M059J (cell line): Measurements from ENCODE around the gene BMAL1. TPM values are rescaled to one million over a fixed set of nuclear protein-coding genes. Genes with fewer than 3 reads are reported as not detected.
"Not testable (repeated sequence)": the region's sequence is repeated elsewhere in the genome, so short reads cannot be mapped to it uniquely, and the experiment has no call there.

ENCODE experiments used
- DNase-seq: peaks from one replicate; pipeline ENCODE4 v3.0.0-alpha.2; 2012; ENCODE audit warnings: low read depth
- total RNA-seq: library from RNA; depleted of rRNA; stranded (reverse); fragments of >200 nt; shearing (Covaris generic); gene quantifications from 2 replicates; pipeline ENCODE4 v1.2.3, GENCODE V29; 2014; rRNA removed

The BMAL1 gene
- 27.9 and 34.0 TPM in 2 replicates for total RNA-seq

- peak; percentile 50 for DNase-seq
Measured at GRCh38 chr11:13277768-13278608, at the start of gene BMAL1. TSS of gene BMAL1 (plus strand) at chr11:13277790. CDS start at chr11:13354309, 76,519 bp downstream.

GRCh38 chr11:13228572-13228971 lies 49.0 kb upstream of the BMAL1 start:
- no peak for DNase-seq

DNA sequence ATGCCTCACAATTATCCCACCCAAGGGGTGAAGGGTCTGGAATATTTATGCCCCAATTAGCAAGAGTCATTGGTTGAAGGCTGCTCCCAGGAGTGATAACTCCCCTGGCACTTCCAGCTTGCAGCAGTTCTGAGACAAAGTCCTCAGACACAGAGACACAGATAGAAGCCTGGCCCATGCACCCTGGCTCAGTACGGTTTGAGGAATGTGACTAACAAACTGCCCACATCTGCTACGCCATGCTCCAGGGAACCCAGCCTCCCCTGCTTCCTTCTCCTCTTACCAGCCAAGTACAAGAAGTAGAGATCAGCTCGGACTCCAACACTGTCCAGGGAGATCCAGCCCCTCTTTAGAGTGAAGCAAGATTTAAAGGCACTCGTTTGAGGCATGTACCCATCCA lies 48.5 kb upstream of the BMAL1 start:
- no peak for DNase-seq

GRCh38 chr11:13229711-13230318 lies 47.8 kb upstream of the BMAL1 start:
- DNase-seq: no peak

- DNase-seq: no peak
Measured at GRCh38 chr11:13233173-13233745, 44.3 kb upstream of the BMAL1 start.

DNA sequence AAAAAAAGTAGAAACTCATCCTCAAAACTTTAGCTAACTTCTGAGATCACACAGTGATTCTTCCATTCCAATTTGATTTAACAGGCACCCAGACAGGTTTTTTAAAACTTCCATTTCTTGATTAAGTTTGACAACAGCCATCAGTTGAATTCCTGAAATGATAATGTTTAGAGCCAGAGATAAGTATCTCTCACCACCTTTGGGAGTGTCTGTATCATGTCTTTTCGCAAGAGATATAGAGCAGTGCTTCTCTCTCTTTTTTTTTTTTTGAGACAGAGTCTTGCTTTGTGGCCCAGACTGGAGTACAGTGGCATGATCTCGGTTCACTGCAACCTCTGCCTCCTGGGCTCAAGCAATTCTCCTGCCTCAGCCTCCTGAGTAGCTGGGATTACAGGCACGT lies 41.7 kb upstream of the BMAL1 start:
- DNase-seq: no peak

- no peak for DNase-seq
Measured at GRCh38 chr11:13236626-13237025, 41.0 kb upstream of the BMAL1 start.

DNA sequence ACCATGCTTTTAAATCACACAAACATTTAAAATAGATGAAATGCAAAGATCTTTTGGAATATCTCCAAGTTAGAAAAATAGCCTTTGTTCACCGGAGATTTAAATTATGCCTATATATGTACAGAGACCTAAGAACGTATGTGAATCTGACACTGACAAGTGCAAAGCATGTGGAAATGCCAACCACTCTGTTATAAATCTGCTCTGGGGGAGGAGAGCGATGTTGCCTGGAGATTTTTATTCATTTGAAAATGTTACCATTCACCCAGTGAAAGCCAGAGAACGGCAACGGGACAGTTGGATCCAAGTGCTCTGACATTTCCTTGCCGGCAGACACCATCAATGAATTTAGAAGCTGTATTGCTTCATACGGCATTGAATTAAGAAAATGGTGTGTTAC lies 39.8 kb upstream of the BMAL1 start:
- no peak for DNase-seq

DNA sequence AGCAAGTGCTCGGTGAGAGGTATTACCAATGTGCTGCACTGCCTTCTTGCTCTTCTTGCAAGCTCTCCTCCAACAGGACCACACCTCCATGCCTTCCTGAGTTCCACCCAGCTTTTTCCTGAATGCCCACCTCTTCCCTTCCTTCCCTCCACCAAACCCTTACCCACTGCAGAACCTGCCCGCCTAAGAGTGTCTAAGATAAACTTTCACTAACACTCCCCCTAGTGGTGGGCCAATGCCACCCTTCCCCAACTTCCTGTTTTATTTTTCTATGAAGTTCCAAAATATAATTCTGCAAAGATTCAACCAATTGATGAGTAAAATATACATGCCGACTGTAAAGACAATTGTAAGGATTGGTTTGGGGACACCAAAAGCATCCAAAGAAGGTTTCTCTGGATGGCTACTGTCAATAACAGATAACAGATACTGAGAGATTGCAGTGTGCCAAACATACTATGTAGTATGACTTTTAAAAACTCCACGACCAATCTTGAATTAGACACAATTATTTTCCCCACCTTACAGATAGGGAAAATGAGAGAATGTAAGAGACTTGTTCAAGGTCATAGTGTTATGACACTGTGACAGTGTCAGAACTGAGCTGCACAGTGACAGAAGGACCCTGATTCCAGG lies 38.6 kb upstream of the BMAL1 start:
- peak; percentile 65 for DNase-seq

DNA sequence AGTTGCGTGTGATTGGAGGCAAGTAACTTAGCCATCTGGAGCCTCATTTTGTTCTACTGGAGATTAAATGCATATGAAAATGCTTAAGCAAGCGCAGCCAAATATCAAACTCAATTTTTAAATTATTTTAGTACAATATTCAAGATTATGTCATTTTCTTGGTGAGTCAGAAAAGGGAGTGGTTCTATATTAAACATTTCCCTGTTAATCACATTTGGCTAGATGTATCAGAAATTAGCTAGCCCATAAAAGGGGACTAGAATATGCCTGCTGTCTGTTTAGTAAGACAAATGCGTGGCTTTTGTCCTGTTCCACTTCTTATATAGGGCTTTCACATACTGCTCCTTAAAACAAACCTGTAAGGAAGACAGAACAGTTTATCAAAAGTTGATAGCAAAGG lies 35.0 kb upstream of the BMAL1 start:
- no peak for DNase-seq

- DNase-seq: no peak
Measured at GRCh38 chr11:13247606-13248296, 29.8 kb upstream of the BMAL1 start.

- DNase-seq: no peak
Measured at GRCh38 chr11:13249177-13249576, 28.4 kb upstream of the BMAL1 start.

- DNase-seq: peak; percentile 8
Measured at GRCh38 chr11:13249992-13250391, 27.6 kb upstream of the BMAL1 start.

- DNase-seq: no peak
Measured at GRCh38 chr11:13251966-13252365, 25.6 kb upstream of the BMAL1 start.

GRCh38 chr11:13252438-13252837 lies 25.2 kb upstream of the BMAL1 start:
- DNase-seq: no peak

GRCh38 chr11:13256216-13256615 lies 21.4 kb upstream of the BMAL1 start:
- DNase-seq: no peak

GRCh38 chr11:13258061-13258460 lies 19.5 kb upstream of the BMAL1 start:
- not testable (repeated sequence) for DNase-seq

GRCh38 chr11:13258855-13259254 lies 18.7 kb upstream of the BMAL1 start:
- DNase-seq: no peak

DNA sequence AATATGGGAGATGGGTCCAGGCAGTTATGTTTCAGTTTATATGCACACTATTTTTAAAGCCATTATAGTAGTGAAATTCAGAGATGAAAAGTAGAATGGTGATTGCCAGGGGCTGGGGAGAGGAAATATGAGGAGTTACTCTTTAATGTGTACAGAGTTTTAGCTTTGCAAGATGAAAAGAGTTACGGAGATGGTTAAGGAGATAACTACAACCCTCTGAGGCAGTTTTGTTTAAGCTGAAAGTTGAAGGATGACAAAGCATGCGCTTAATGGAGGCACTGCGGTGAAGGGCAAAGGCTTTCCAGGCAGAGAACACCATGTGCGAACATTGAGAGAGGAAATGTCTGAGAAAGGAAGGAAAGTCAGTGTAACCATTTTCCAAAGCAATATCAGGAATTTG lies 18.2 kb upstream of the BMAL1 start:
- no peak for DNase-seq

GRCh38 chr11:13260201-13260962 lies 17.2 kb upstream of the BMAL1 start:
- peak; percentile 55 for DNase-seq

- DNase-seq: peak; percentile 76
Measured at GRCh38 chr11:13260963-13261588, 16.5 kb upstream of the BMAL1 start.
